Activated CD4-positive, alpha-beta T cell treated with anti-CD3 and anti-CD28 coated beads for 48 hours (primary cell): ENCODE measurements around the gene OR51E2.

Source experiments
- DNase-seq: peaks from one replicate; pipeline ENCODE4 v3.0.0-alpha.2; 2020

Gene OR51E2

DNA sequence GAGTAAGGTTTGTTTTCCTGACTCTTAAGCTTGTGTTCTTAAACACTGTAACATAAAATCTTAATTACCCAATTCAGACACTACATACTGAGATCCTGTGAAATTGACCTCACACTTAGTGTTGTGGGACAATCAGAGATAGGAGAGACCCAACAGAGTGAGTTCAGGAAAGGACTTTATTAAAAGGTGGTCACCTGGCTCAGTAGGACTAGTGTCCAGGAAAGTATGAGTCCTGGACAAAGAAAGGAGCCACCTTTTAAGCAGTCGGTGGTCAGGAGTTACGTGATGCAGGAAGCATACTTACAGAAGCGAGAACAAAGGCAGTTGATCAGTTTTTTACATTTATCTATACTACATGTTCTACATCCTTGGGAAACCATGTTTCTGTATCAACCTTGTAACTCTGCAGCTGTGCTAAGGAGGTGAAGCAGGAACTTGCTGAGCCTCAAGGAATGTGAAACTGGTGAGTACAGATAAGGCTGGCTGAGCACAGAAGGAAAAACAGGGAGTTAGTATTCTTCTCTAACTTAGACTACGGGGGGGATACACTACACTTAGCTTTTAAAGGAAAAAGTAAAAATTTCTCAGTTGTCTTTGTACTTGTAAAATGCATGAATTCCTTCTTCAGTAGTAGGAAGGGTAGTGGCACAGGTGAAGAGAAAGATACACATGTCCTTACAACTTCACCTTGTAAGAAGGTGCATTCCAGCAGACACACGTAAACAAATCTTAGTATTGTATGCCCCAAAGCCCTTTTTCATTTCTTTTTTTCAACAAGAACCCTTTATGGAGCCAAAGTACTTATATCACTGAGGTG lies 38.8 kb downstream of the OR51E2 start:
- no peak for DNase-seq

DNA sequence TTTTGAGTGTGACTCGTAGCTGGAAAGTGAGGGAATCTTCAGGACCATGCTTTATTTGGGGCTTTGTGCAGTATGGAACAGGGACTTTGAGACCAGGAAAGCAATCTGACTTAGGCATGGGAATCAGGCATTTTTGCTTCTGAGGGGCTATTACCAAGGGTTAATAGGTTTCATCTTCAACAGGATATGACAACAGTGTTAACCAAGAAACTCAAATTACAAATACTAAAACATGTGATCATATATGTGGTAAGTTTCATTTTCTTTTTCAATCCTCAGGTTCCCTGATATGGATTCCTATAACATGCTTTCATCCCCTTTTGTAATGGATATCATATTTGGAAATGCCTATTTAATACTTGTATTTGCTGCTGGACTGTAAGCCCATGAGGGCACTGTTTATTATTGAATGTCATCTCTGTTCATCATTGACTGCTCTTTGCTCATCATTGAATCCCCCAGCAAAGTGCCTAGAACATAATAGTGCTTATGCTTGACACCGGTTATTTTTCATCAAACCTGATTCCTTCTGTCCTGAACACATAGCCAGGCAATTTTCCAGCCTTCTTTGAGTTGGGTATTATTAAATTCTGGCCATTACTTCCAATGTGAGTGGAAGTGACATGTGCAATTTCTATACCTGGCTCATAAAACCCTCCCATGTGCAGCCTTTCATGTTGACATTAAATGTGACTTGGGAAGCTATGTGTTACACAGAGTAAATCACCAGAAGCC lies 42.9 kb downstream of the OR51E2 start:
- DNase-seq = no peak

DNA sequence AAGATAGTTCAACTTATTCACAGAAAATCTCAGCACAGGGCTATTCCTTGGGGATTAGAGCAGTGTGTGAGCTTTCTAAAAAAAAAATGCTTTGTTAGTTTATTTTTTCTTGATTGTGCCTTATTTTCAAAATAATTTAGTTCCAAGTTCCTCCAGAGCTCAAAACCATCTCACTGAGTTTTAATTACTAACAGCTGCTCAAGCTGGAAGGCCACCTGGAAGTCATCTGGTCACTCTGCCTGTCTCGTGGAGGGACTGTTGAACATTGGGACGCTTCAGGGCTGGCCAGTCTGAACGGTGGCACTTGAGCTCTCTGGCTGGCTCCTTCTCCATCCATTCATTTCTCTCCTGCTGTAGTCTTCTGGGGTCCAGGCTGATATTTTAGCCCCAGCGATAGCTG lies 49.9 kb downstream of the OR51E2 start:
- no peak for DNase-seq

DNA sequence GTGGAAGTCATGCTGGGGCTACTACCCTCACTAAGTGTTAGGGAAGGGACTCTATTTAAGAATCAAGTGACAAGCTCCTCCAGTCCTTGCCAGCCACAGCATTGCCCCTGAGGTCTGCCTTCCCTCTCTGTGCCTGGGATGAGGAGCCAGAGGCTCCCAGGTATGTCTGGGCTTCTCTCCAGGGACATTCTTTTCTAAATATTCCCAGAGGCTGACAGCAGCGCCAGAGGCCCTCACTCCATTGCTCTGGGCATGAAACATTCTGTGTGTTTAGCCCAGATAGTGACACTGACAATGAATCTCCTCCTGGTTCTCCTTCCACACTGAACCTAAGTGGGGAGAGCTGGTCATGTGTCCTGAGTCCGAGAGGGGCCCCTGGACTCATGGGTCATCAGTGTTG lies 51.7 kb downstream of the OR51E2 start:
- no peak for DNase-seq

DNA sequence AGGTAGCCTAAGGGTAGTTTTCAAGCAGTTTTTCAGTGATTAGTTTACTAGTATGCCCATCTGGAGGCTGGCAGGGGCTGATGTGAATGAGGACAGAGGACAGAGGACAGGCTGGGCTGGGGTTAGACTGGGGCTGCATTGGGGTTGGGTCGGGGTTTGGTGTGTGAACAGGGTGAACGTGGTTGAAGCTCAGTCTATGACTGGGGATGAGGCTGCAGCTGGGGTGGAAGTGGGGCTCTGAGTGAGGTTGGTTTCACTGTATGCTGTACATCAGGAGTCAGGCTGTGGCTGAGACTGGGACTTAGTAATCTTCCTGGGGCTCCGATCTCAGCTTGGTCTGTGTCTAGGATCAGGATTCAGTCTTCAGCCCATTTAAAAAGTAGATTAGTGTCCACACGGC lies 53.4 kb downstream of the OR51E2 start:
- DNase-seq = no peak

DNA sequence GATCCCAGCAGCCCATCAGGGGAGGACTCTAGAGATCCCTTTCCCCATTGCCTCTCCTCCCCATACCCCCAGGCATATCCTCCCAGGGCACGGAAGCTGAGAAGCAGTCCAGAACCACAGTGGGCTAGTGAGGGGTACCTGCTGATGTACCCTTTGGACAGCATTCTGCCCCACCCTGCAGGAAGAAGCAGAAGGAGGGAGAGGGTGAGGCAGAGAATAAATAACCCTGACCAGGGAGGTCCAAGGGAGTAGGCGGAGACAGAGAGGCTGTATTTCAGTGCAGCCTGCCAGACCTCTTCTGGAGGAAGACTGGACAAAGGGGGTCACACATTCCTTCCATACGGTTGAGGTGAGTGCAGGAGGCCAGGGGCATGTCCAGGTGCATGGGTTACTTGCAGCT lies 54.0 kb downstream of the OR51E2 start, which contains the start of gene OR51E1:
TSS of gene OR51E1 (plus strand) at position 301 of the 400 bp plus-strand sequence. CDS start 8,545 bp downstream, outside the sequence.
- no peak for DNase-seq

DNA sequence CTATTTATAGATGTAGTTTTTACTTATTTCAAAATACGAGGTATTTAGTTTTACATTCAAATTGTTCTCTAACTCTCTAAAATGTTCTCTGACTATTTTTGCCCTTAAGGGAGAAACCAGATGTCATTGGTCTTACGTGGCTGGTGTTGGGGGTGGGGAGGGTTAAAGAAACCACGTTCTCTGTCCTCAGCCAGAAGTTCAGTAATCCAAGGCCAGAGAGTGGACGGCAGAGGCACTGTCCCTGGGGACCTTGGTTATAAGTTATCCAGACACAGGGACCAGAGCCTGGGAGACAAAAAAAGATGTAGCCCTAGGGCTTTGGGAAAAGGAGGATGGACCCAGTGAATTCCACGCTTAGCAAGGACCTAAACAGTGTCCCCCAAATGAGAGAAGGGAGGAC lies 54.6 kb downstream of the OR51E2 start:
- no peak for DNase-seq

DNA sequence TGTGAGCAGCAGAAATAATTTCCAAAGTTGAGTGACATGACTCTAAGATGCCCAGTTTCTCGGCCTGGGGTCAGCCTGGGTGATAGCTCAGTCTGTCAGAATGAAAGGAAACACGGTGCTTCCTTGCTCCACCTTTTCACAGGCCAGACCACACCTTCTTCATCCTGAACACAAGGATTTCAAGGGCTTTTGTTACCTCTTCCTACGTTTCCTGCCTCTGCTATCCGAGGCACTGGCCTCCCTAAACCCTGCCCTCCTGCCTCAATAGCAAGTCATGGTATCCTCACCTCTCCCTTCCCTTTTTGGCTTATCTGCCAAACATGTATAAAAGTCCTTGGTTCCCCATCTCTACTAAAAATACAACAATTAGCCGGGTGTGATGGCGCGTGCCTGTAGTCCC lies 55.6 kb downstream of the OR51E2 start:
- no peak for DNase-seq

DNA sequence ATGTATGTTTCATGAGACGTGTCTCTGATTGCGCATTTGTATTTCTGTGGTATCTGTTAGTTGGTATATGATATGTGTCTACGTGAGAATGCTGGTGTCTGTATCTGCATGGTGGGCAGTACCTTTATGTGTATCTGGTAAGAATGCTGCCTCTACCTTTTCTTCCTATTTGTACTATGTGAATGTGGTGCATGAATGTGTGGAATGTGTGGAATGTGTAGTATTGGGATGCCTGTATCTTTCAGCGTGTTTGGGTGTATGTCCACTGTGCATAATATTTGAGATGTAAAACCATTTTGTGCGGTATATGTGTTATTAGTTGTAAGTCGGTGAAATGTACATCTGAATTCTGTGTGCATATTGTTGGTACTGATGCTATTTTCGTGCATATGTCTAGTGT lies 56.2 kb downstream of the OR51E2 start:
- no peak for DNase-seq

DNA sequence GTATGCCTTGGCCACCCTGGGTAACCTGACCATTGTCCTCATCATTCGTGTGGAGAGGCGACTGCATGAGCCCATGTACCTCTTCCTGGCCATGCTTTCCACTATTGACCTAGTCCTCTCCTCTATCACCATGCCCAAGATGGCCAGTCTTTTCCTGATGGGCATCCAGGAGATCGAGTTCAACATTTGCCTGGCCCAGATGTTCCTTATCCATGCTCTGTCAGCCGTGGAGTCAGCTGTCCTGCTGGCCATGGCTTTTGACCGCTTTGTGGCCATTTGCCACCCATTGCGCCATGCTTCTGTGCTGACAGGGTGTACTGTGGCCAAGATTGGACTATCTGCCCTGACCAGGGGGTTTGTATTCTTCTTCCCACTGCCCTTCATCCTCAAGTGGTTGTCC lies 57.7 kb downstream of the OR51E2 start:
- DNase-seq = no peak

DNA sequence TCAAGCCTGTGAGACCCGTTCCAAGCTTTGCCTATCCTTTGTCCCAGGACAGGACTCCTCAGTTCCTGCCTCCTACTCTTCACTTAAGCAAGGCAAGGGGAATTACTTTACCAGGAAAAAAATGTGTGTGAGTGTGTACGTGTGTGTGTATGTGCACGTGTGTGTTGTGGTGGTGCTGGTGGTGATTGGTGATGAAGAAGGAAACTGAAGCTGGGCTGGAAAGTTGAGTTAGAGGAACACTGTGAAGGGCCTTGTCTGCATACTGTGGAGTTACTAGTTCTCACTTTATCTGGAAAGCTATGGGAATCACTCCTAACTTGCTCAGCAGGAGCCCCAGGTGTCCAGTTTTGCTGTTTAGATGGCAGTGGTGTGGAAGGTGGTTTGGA lies 60.0 kb downstream of the OR51E2 start:
- no peak for DNase-seq

DNA sequence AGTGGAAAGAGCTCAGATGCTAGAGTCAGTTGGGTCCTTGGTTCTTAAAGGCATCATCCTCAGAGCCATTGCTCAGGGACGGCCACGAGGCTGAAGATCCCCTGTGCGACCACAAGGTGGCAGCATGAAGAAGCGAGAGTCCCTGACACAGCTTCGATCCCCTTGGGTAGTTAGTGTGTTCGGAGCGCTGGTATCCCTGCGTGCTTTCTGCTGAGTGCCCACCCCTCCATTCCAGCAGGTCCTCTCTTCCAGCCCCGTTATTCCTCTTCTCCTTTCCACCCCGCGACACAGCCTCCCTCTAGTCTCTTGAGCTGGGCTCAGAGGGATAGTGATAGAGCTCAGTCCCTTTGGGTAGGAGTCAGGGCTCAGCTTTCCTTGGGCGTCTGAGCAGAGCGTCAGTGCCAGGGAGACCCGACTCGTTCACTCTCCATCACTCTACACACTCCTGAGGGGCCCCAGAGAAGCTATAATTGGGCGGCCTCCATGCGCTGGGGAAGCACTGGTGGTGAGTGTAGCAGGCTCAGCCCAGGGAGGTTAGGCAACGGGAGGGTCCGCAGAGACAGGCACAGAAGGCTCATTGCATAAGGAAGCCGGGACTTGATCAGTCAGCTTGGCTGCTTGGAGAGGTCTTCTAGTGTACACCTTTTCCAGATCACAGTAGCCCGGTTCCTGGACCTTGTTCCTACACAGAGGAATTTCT lies 60.5 kb downstream of the OR51E2 start, which contains the start of gene OR51D1:
TSS of gene OR51D1 (plus strand) at position 516 of the 700 bp plus-strand sequence. CDS start 2,314 bp downstream, outside the sequence.
- DNase-seq = peak; percentile 80

DNA sequence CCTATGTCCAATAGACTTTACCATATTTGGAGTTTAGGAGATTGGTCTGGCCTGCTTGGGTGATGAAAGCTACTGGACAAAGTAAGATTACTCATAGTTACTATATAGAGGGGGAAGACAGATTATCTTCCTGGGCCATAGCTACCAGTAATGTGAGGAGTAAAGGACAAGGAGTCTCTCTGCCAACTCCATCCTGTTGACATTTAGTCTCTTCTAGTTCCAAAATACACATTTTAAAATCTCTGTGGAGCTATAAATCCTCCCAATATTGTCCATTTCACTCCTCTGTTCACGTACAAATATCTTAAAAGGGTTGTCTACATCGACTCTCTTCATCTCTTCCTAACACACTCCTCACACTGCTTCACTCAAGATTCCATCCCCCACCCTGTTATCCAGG lies 61.5 kb downstream of the OR51E2 start:
- no peak for DNase-seq
